Stimulated activated effector memory CD8-positive, alpha-beta T cell treated with anti-CD3 and anti-CD28 coated beads, Interleukin-12 subunit alpha, Interleukin-12 subunit beta, amount 100 ng/mL, for 72 hours (primary cell): ENCODE results near the gene GRPEL1.

Source experiments
- ATAC-seq: fragments of 150-1000 bp; cut with Tn5 transposase; 2 replicates; pipeline ENCODE4 v1.10.0; 2021
- DNase-seq, 2 donors: peaks; one replicate each; pipeline ENCODE4 v3.0.0; 2021 to 2022; ENCODE audit warnings: low spot score in 2 of 2
- H3K27ac Mint-ChIP-seq: one replicate; pipeline ENCODE4 v1.8.0; 2022; ENCODE audit warnings: mild to moderate bottlenecking, mixed read lengths
- H3K36me3 Mint-ChIP-seq: one replicate; pipeline ENCODE4 v1.8.0; 2022; ENCODE audit warnings: mild to moderate bottlenecking, mixed read lengths
- H3K4me1 Mint-ChIP-seq: one replicate; pipeline ENCODE4 v1.8.0; 2022; ENCODE audit warnings: mixed read lengths
- H3K4me3 Mint-ChIP-seq: one replicate; pipeline ENCODE4 v1.8.0; 2022; ENCODE audit warnings: mild to moderate bottlenecking, mixed read lengths
- H3K9me3 Mint-ChIP-seq: one replicate; pipeline ENCODE4 v1.8.0; 2022; ENCODE audit warnings: mixed read lengths

The GRPEL1 gene

DNA sequence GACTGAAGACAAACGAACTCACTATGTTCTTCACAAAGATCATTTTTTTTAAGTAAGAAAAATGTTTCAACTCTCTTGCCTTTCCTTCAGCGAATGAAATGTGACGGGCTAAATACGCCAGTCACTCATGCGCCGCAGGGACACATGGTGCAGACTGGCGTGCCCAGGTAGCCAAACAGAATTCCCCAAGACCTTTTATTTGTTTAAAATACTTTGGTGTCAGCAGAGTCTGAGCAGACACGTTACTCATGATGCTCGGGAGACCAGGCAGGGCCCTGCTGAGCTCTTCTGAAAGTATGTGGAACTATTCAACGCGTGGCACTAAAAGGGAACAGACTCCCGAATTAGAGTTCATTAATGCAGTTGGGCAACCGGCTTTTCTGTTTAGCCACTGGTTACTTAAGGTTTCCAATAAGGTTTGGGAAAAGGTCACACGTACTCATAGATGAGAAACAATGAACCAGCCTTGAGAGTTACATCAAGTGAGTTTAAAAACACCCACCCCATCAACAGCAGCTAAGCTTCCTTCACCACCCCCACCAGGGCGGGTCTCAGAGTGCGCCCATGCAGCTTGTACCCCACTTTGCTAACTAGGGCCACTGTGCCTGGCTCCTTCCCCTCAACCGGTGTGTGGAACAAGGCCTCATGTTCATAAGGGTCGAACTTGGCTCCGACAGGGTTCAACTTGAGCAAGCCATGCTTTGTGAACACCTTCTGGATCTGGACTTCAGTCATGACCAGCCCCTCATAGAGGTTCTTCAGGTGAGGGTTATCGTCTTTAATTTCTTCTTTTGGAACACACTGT is 7.3 kb downstream of the GRPEL1 start:
- H3K36me3 Mint-ChIP-seq = peaks cover 97% of the 10 kb centered on the region
- no peaks in the 10 kb centered on the region for H3K9me3 Mint-ChIP-seq
- H3K4me3 Mint-ChIP-seq = no peak overlapping the region
- peaks cover 33% of the 10 kb centered on the region for H3K4me1 Mint-ChIP-seq
- peak overlapping the region; percentile 34 for H3K27ac Mint-ChIP-seq
- ATAC-seq (no peak), DNase-seq (no peak)

GRCh38 chr4:7059662-7060061 is 8.2 kb downstream of the GRPEL1 start:
- Mint-ChIP-seq H3K36me3 (peaks cover 96% of the 10 kb centered on the region), H3K4me1 (peaks cover 24% of the 10 kb centered on the region), H3K9me3 (no peaks in the 10 kb centered on the region), H3K4me3 (no peak overlapping the region), H3K27ac (no peak overlapping the region)
- no peak for DNase-seq
- ATAC-seq = no peak

GRCh38 chr4:7058792-7059191 is 9.1 kb downstream of the GRPEL1 start:
- no peak for DNase-seq
- H3K27ac Mint-ChIP-seq = no peak overlapping the region
- H3K4me1 Mint-ChIP-seq = peaks cover 27% of the 10 kb centered on the region
- ATAC-seq = no peak
- H3K4me3 Mint-ChIP-seq = no peak overlapping the region
- H3K9me3 Mint-ChIP-seq = no peaks in the 10 kb centered on the region
- H3K36me3 Mint-ChIP-seq = peaks cover 96% of the 10 kb centered on the region

DNA sequence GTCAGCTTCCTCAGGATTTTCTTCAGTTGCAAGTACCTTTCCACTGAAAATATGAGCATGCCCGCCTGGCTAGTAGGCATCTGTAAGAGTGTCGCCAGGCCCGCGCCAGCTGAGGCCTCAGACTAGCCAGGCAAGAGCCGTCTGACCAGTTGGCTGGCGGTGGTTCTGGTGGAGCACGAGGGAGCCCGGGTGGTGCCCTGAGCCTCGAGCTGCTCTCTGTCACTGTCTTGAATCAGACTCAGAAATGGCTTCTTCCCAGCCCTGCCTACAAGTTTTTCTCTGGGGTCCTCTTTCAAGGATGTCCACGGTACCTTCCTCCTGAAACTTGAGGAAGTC is 11.9 kb downstream of the GRPEL1 start:
- Mint-ChIP-seq H3K27ac (no peak overlapping the region), H3K36me3 (peaks cover 81% of the 10 kb centered on the region), H3K4me3 (no peak overlapping the region), H3K9me3 (no peaks in the 10 kb centered on the region), H3K4me1 (peaks cover 23% of the 10 kb centered on the region)
- DNase-seq (no peak), ATAC-seq (no peak)

DNA sequence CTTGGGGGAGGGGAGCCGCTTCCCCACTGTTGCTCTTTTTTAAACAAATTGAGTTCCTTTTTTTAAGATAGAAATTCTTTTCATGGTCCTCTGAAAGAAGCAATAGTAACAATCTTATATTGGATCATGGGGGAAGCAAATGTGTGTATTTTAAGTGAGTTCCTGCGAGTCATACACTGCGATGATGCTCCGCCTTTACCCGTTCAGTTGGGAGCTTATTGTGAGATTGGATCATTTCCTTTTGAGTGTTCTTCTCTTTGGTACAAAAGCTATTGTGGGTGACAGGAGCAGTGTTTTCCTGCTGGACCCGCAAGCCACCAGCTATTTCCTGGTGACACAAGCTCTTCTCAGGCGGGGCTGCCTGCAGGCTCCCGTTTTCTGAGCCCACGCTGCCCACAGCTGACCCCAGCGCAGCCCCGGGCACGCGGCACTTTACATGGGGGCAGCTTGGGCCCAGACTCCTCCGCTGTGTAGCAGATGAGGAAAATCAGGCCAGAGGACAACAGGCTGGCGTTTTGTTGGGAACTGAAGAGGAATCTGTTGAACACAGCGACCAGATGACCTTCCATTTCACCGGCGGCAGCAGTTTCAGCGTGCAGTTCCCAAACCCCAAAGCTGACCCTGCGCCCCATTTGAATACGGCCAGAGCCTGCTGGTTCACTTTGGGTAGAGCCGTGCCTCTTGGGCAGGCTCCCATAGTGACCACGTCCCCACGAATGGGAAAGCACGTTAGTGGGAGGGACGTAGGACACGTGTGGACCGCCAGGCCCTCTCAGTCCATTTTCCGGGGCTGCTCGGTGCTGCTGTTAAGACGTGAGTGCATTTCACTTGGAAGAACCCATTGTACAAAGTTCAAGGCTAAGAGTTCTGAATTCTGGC is 12.5 kb downstream of the GRPEL1 start:
- Mint-ChIP-seq H3K4me3 (no peak overlapping the region), H3K4me1 (peaks cover 21% of the 10 kb centered on the region), H3K36me3 (peaks cover 75% of the 10 kb centered on the region), H3K27ac (no peak overlapping the region), H3K9me3 (no peaks in the 10 kb centered on the region)
- no peak for DNase-seq
- no peak for ATAC-seq

GRCh38 chr4:7054106-7054880 is 13.6 kb downstream of the GRPEL1 start:
- H3K9me3 Mint-ChIP-seq = no peaks in the 10 kb centered on the region
- H3K4me1 Mint-ChIP-seq = peaks cover 27% of the 10 kb centered on the region
- H3K27ac Mint-ChIP-seq = peak overlapping the region; percentile 79
- DNase-seq (no peak), ATAC-seq (no peak)
- peaks cover 65% of the 10 kb centered on the region for H3K36me3 Mint-ChIP-seq
- no peak overlapping the region for H3K4me3 Mint-ChIP-seq

DNA sequence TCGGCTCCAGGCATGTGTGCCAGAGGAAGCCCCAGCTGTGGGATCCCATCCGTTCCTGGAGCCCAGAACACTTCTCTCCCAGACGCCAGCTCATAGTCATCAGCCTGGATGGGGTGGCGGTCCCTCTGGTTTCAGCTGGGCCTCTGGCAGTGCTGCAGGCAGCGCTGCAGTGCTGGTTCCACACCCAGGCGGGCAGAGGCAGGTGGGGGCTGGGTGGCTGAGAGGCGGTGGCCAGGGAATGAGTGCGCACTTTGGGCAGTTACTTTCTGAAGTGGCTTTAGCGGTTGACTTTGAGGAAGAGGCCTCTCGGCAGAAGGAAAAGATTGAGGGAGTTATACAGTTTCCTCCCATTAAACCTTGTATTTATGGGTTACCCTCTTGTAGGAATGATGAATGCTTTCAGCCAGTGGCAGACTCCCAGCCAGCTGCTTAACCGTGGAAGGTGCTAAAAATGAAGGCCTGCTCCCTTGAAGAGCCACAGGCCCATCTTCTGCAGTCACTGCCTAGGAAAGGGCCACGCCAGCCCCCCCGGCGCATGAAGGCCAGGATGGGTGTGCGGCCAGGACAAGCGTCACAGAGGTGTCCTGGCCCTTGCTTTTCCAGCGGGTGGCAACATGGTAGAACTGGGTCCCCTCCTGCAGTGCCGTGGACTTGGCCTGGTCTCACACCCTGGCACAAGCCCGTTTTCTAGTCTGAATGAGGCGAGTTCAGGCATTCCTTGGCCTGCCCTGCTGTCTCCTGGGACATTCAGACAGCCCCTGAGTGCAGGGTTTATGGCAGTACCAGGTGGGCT is 14.7 kb downstream of the GRPEL1 start:
- Mint-ChIP-seq H3K9me3 (no peaks in the 10 kb centered on the region), H3K4me3 (no peak overlapping the region), H3K36me3 (peaks cover 53% of the 10 kb centered on the region), H3K27ac (peak overlapping the region; percentile 79), H3K4me1 (peaks cover 35% of the 10 kb centered on the region)
- DNase-seq (no peak), ATAC-seq (peak; percentile 15)

- Mint-ChIP-seq H3K9me3 (no peaks in the 10 kb centered on the region), H3K4me3 (no peak overlapping the region), H3K27ac (peak overlapping the region; percentile 79), H3K36me3 (peaks cover 45% of the 10 kb centered on the region), H3K4me1 (peaks cover 42% of the 10 kb centered on the region)
- ATAC-seq (no peak), DNase-seq (no peak)
Measured at GRCh38 chr4:7052313-7052712, 15.6 kb downstream of the GRPEL1 start.

GRCh38 chr4:7051905-7052304 is 16.0 kb downstream of the GRPEL1 start:
- Mint-ChIP-seq H3K4me3 (no peak overlapping the region), H3K36me3 (peaks cover 41% of the 10 kb centered on the region), H3K27ac (no peak overlapping the region), H3K4me1 (peaks cover 46% of the 10 kb centered on the region), H3K9me3 (no peaks in the 10 kb centered on the region)
- DNase-seq = no peak
- no peak for ATAC-seq

DNA sequence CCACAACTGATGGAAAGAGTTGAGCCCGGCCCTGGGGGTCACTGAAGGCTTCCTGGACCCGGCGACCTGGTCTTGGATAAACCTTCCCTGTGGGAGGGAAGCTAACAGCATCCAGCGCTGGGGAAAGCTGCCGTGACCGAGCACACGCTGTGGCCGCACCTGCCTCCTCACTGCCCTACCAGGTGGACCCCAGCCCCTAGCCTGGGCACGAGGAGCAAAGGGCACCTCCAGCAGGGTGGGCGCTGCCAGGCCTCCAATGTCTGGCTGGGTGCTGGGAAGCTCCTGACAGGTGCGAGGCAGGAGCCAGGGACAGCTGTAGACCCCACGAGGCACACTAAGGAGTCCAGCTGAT is 16.7 kb downstream of the GRPEL1 start:
- no peak for DNase-seq
- H3K27ac Mint-ChIP-seq = no peak overlapping the region
- H3K4me3 Mint-ChIP-seq = no peak overlapping the region
- H3K36me3 Mint-ChIP-seq = peaks cover 34% of the 10 kb centered on the region
- H3K4me1 Mint-ChIP-seq = peaks cover 54% of the 10 kb centered on the region
- no peaks in the 10 kb centered on the region for H3K9me3 Mint-ChIP-seq
- no peak for ATAC-seq

DNA sequence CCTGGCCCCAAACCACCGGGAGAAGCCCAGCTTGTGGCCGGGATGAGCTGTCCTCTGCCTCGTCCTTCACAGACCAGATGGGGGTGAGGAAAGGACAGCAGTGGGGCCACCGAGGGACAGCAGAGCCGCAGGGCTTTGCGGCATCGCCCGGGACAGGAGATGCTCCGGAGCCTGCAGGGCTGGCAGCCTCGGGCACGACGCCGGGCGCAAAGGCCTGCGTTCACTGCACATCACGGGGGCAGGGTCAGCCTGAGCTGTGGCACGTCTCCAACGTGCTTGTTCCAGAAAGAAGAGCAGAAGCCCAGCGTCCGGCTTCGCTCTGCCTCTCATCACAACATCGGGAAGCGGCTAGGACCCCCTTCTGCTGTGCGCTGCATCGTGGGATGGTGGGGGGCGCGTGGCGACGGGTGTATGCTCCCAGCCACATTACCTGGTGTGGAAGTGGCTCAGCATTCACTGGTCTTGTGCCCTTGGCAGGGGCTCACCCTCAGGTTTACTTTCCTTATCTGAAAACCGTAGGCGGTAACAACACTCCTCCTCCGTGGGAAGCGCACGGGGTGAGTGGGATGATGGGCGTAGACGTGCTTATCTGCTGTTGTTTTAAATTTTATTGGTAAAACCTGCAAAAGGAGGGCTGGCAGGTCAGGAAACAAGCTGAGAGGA is 17.3 kb downstream of the GRPEL1 start:
- Mint-ChIP-seq H3K4me1 (peaks cover 59% of the 10 kb centered on the region), H3K9me3 (no peaks in the 10 kb centered on the region), H3K36me3 (peaks cover 31% of the 10 kb centered on the region), H3K4me3 (no peak overlapping the region), H3K27ac (no peak overlapping the region)
- no peak for DNase-seq
- no peak for ATAC-seq

DNA sequence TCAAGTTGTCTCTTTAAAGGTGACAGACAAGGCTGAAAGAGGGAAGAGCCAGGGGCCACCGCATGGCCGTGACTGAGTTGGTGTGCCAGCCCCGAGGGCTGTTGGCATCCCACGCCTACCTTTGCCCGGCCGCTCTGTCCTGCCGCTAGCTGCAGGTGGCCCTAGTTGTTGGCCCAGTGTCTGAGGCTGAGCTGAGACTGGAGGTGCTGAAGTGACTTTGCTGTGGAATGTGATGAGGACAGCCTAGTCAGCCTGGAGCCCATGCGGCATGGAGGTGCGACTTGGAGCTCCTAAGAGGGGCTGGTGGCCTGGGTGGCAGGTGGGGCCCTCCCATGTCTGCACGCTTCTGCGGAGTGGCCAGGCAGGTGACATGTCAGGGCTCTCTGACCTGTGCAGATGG is 18.1 kb downstream of the GRPEL1 start:
- DNase-seq (no peak), ATAC-seq (no peak)
- H3K36me3 Mint-ChIP-seq = peaks cover 27% of the 10 kb centered on the region
- no peak overlapping the region for H3K4me3 Mint-ChIP-seq
- peaks cover 68% of the 10 kb centered on the region for H3K4me1 Mint-ChIP-seq
- H3K27ac Mint-ChIP-seq = peak overlapping the region; percentile 88
- no peaks in the 10 kb centered on the region for H3K9me3 Mint-ChIP-seq

GRCh38 chr4:7049295-7049694 is 18.6 kb downstream of the GRPEL1 start:
- no peak for ATAC-seq
- H3K9me3 Mint-ChIP-seq = no peaks in the 10 kb centered on the region
- H3K27ac Mint-ChIP-seq = peak overlapping the region; percentile 88
- no peak overlapping the region for H3K4me3 Mint-ChIP-seq
- H3K36me3 Mint-ChIP-seq = peaks cover 23% of the 10 kb centered on the region
- DNase-seq = no peak
- H3K4me1 Mint-ChIP-seq = peaks cover 70% of the 10 kb centered on the region

DNA sequence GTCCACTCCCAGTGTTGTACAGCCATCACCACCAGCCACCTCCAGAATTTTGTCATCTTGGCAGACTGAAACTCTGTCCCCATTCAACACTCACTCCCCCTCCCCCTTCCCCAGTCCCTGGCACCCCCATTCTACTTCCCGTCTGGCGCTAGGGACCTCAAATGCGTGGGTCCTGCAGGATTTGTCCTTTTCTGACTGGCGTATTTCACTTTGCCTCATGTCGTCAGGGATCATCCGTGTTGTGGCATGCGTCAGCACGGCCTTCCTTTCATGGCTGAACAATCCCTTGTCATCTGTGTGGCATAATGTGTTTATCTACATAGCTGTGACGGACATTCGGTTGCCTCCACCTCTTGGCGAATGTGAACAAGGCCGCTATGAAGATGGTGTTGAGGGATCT is 19.2 kb downstream of the GRPEL1 start:
- peak overlapping the region; percentile 88 for H3K27ac Mint-ChIP-seq
- ATAC-seq (no peak), DNase-seq (no peak)
- peaks cover 63% of the 10 kb centered on the region for H3K4me1 Mint-ChIP-seq
- no peak overlapping the region for H3K4me3 Mint-ChIP-seq
- peaks cover 16% of the 10 kb centered on the region for H3K36me3 Mint-ChIP-seq
- H3K9me3 Mint-ChIP-seq = no peaks in the 10 kb centered on the region
